Neural cell (in vitro differentiated cells): ENCODE results near the gene RANBP10. TPM values are rescaled to one million over a fixed set of nuclear protein-coding genes. Genes with fewer than 3 reads are reported as not detected.

Experiments
- H2AFZ ChIP-seq: fragments of 200-600, 300-800 bp; sonication (generic), shearing (Covaris generic); 2 replicates; pipeline ENCODE4 v1.6.0; 2014; ENCODE audit warnings: low read depth, mild to moderate bottlenecking, antibody characterized with exemption, low read length, moderate library complexity
- H3F3A ChIP-seq: fragments of 200-600 bp; shearing (Covaris generic); 2 replicates; pipeline ENCODE4 v1.6.1; 2016; ENCODE audit warnings: mild to moderate bottlenecking, moderate library complexity, mixed read lengths, antibody characterized with exemption, low read length; ENCODE audit not compliant: insufficient read depth, poor library complexity, severe bottlenecking
- H3K27ac ChIP-seq: fragments of 200-600, 300-800 bp; sonication (generic), shearing (Covaris generic); 2 replicates; pipeline ENCODE4 v1.5.1; 2014; ENCODE audit warnings: mild to moderate bottlenecking, low read length, moderate library complexity
- H3K27me3 ChIP-seq: fragments of 300-800, 200-600 bp; sonication (generic), shearing (Covaris generic); 2 replicates; pipeline ENCODE4 v1.6.0; 2014; ENCODE audit warnings: mild to moderate bottlenecking, low read depth, low read length, moderate library complexity; ENCODE audit not compliant: insufficient read depth
- H3K36me3 ChIP-seq: fragments of 300-800, 200-600 bp; sonication (generic), shearing (Covaris generic); 2 replicates; pipeline ENCODE4 v1.5.1; 2014; ENCODE audit warnings: mild to moderate bottlenecking, antibody characterized with exemption, low read length, moderate library complexity; ENCODE audit not compliant: insufficient read depth
- H3K4me2 ChIP-seq: fragments of 300-800, 200-600 bp; sonication (generic), shearing (Covaris generic); 2 replicates; pipeline ENCODE4 v1.6.0; 2014; ENCODE audit warnings: mild to moderate bottlenecking, low read length
- H3K4me3 ChIP-seq: fragments of 300-800, 200-600 bp; sonication (generic), shearing (Covaris generic); 2 replicates; pipeline ENCODE4 v1.5.1; 2014; ENCODE audit warnings: mild to moderate bottlenecking, low read length, moderate library complexity
- H3K79me2 ChIP-seq: fragments of 200-600 bp; shearing (Covaris generic); replicated peaks from 2 replicates; pipeline ENCODE4 v1.6.0; 2014; ENCODE audit warnings: mild to moderate bottlenecking, low read length, moderate library complexity; ENCODE audit not compliant: insufficient read depth
- H3K9ac ChIP-seq: fragments of 300-800, 200-600 bp; sonication (generic), shearing (Covaris generic); 2 replicates; pipeline ENCODE4 v1.6.1; 2016; ENCODE audit warnings: mild to moderate bottlenecking, low read length, mixed read lengths
- H3K9me2 ChIP-seq: fragments of 200-600 bp; shearing (Covaris generic); 2 replicates; pipeline ENCODE4 v1.6.1; 2016; ENCODE audit warnings: mild to moderate bottlenecking, low read length, mixed read lengths; ENCODE audit not compliant: insufficient read depth
- H3K9me3 ChIP-seq: fragments of 200-600, 300-800 bp; sonication (generic), shearing (Covaris generic); 2 replicates; pipeline ENCODE4 v1.6.1; 2016; ENCODE audit warnings: mild to moderate bottlenecking, mixed run types, low read length, moderate library complexity, mixed read lengths
- H4K20me1 ChIP-seq: fragments of 200-600 bp; shearing (Covaris generic); 2 replicates; pipeline ENCODE4 v1.6.1; 2016; ENCODE audit warnings: mild to moderate bottlenecking, mixed run types; ENCODE audit not compliant: insufficient read depth
- CTCF ChIP-seq: fragments of 450-650 bp; IDR thresholded peaks from 2 replicates; pipeline ENCODE4 v1.5.1; 2014; ENCODE audit warnings: antibody characterized with exemption, mild to moderate bottlenecking, moderate library complexity; ENCODE audit not compliant: poor library complexity, severe bottlenecking
- EP300 ChIP-seq: fragments of 450-650 bp; conservative IDR thresholded peaks from 2 replicates; pipeline ENCODE4 v1.6.1; 2014; ENCODE audit warnings: antibody characterized with exemption, mild to moderate bottlenecking, moderate library complexity; ENCODE audit not compliant: poor library complexity, severe bottlenecking
- EZH2 ChIP-seq: fragments of 200-600, 300-800 bp; shearing (Covaris generic), sonication (generic); IDR thresholded peaks from 2 replicates; pipeline ENCODE4 v1.6.1; 2014; ENCODE audit warnings: antibody characterized with exemption, low read length, borderline replicate concordance, mild to moderate bottlenecking; ENCODE audit not compliant: insufficient read depth, poor library complexity, severe bottlenecking
- MXI1 ChIP-seq: fragments of 450-650 bp; conservative IDR thresholded peaks from 2 replicates; pipeline ENCODE4 v1.6.1; 2014; ENCODE audit warnings: antibody characterized with exemption, mild to moderate bottlenecking; ENCODE audit not compliant: poor library complexity, severe bottlenecking
- POLR2AphosphoS5 ChIP-seq: IDR thresholded peaks from 2 replicates; pipeline ENCODE4 v1.6.1; 2012
- RAD21 ChIP-seq: fragments of 450-650 bp; conservative IDR thresholded peaks from 2 replicates; pipeline ENCODE4 v1.6.1; 2014; ENCODE audit warnings: antibody characterized with exemption, mild to moderate bottlenecking, moderate library complexity
- REST ChIP-seq: IDR thresholded peaks from 2 replicates; pipeline ENCODE4 v1.6.1; 2012; ENCODE audit warnings: borderline replicate concordance
- SMC3 ChIP-seq: fragments of 450-650 bp; conservative IDR thresholded peaks from 2 replicates; pipeline ENCODE4 v1.6.1; 2014; ENCODE audit warnings: antibody characterized with exemption, mild to moderate bottlenecking, moderate library complexity; ENCODE audit not compliant: poor library complexity
- TAF1 ChIP-seq: IDR thresholded peaks from 2 replicates; pipeline ENCODE4 v1.6.1; 2012; ENCODE audit warnings: low read depth
- polyA plus RNA-seq: library from polyadenylated mRNA; depleted of rRNA; stranded (reverse); fragments of >200 nt; gene quantifications from 2 replicates; pipeline ENCODE4 v1.2.3, GENCODE V29; 2014

RANBP10 gene
- polyA plus RNA-seq, 1 donor from 2014 or later = 10.9 TPM

- Histone ChIP-seq H3K4me3 (peak within 1 kb of the TSS; percentile 97), H3F3A (no peaks in the 10 kb centered on the region), H3K27ac (peak within 1 kb of the TSS; percentile 92), H3K79me2 (peaks cover 60% of the 10 kb centered on the region), H3K9me2 (no peaks in the 10 kb centered on the region), H3K9ac (peak within 1 kb of the TSS; percentile 90), H3K9me3 (no peaks in the 10 kb centered on the region), H3K27me3 (no peaks in the 10 kb centered on the region), H2AFZ (peak within 1 kb of the TSS; percentile 87), H3K36me3 (no peaks in the 10 kb centered on the region), H4K20me1 (no peaks in the 10 kb centered on the region), H3K4me2 (peak within 1 kb of the TSS; percentile 99)
- TF ChIP-seq MXI1 (peak; percentile 88), EP300 (no peak), REST (no peak), POLR2AphosphoS5 (no peak)
Measured at GRCh38 chr16:67847064-67847861, 40.9 kb upstream of the RANBP10 start, which contains the start of gene CENPT. CENPT (minus strand) TSS chr16:67847693; CDS start chr16:67833859, 13,834 bp downstream.

GRCh38 chr16:67846320-67847063 lies 40.1 kb upstream of the RANBP10 start, which contains the start of gene NUTF2:
NUTF2 (plus strand) TSS chr16:67846933; CDS start chr16:67865131, 18,198 bp downstream.
- no peaks in the 10 kb centered on the region for H3K36me3 ChIP-seq
- no peaks in the 10 kb centered on the region for H3K9me2 ChIP-seq
- no peaks in the 10 kb centered on the region for H3K27me3 ChIP-seq
- TF ChIP-seq MXI1 (peak; percentile 94), RAD21 (no peak), TAF1 (peak; percentile 74), CTCF (no peak), SMC3 (no peak), REST (no peak), EP300 (peak; percentile 42), POLR2AphosphoS5 (peak; percentile 88), EZH2 (no peak)
- H4K20me1 ChIP-seq = no peaks in the 10 kb centered on the region
- peak within 1 kb of the TSS; percentile 90 for H3K9ac ChIP-seq
- H2AFZ ChIP-seq = peak within 1 kb of the TSS; percentile 87
- peaks cover 56% of the 10 kb centered on the region for H3K79me2 ChIP-seq
- peak within 1 kb of the TSS; percentile 97 for H3K4me3 ChIP-seq
- peak within 1 kb of the TSS; percentile 99 for H3K4me2 ChIP-seq
- H3K9me3 ChIP-seq = no peaks in the 10 kb centered on the region
- H3F3A ChIP-seq = no peaks in the 10 kb centered on the region
- H3K27ac ChIP-seq = peak within 1 kb of the TSS; percentile 92
